GM12878 (cell line): Measurements from ENCODE around the gene PHF2.

ENCODE experiments used
- CEBPB ChIP-seq, 2 experiments: fragments of 150-350 bp in 1 of 2; IDR thresholded peaks; 2 replicates each; pipeline ENCODE4 v1.6.1; 2012 to 2014; ENCODE audit warnings: low read depth in 2 of 2, low read length in 2 of 2, borderline replicate concordance in 1 of 2, inconsistent platforms in 1 of 2
- MAX ChIP-seq: IDR thresholded peaks from 2 replicates; pipeline ENCODE4 v1.6.1; 2012; ENCODE audit warnings: low read depth, low read length, improper control_type of control experiment
- STAT1 ChIP-seq: fragments of 450-650 bp; conservative IDR thresholded peaks from 2 replicates; pipeline ENCODE4 v1.6.1; 2014; ENCODE audit warnings: antibody characterized with exemption, mild to moderate bottlenecking
- USF2 ChIP-seq: IDR thresholded peaks from 2 replicates; pipeline ENCODE4 v1.6.1; 2011; ENCODE audit warnings: low read depth, low read length, improper control_type of control experiment, borderline replicate concordance

GRCh38 chr9:93661591-93661990, 85.2 kb downstream of the PHF2 start:
- TF ChIP-seq MAX (no peak), USF2 (no peak), STAT1 (no peak), CEBPB (IDR thresholded peaks at IDR 0.05; ENCODE audit: borderline replicate concordance in 1 of 2, low read depth in 2 of 2, low read length in 2 of 2) (no peak)
